ENCODE measurements around the gene CSF2.

The CSF2 gene

DNA sequence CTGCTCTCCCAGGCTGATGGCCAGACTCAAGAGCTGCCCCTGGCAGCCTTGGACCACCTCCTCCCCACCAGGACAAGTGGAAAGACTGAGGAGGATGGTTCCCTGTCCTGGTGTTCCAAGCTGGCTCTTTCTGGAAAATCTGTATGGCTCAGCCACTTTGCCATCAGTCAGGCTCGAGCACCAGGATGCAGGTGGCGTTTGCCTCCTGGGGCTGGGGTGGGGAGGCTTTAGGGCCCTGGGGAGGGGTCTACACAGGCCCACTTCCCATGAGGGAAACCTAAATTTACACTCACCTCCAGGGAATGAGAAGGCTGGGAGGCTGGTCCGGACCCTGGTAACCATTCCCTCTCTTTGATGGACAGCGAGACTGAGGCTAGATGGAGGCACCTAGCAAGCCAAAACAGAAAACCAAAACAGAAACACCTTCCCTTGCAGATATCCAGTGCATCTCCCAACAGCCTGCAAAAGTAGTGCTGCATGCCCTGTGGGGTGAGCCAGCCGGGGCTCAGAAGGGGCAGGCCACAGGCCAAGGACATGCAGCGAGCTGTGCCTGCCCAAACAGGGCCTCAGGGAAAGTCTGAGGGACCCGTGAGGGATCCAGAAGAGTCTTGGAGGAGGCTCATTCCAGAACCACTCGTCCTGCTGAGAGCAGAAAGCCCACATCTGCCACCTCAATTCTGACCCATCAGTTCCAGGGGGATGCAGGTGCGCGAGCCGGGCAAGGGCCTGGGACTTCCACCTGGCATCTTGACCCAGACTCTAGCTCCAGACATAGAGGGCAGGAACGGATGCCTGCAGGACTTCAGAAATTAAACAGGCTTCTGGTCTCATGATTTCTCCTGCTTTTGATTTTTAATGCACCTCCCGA is 5.4 kb upstream of the CSF2 start:
- peak; percentile 8 for DNase-seq
- no peak for ATAC-seq

DNA sequence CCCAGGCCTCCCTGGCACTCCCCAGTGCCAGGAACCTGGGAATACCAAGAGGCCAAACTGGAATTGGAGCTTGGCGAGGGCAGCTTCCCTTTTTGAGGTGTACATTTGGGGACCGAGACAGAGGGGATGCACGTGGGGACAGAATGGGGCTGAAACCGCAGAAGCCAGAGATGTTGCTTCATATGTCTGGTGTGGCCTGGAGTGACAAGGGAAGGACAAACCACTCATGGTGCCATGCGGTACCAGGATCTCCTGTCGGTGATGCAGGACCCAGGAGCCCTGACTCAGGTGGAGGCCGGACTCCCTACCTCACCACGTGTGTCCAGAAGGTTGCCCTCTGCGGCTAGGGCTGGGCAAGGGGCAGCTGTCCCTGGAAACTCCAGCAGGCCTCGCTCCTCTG is 4.0 kb upstream of the CSF2 start:
- DNase-seq (peak; percentile 14), ATAC-seq (no peak)

GRCh38 chr5:132069994-132070393 is 3.6 kb upstream of the CSF2 start:
- ATAC-seq (no peak), DNase-seq (peak; percentile 12)

GRCh38 chr5:132070460-132071337 is 2.9 kb upstream of the CSF2 start:
- ATAC-seq (peak; percentile 76), DNase-seq (peak; percentile 83)

GRCh38 chr5:132071338-132071707 is 2.3 kb upstream of the CSF2 start:
- no peak for DNase-seq
- no peak for ATAC-seq

GRCh38 chr5:132072070-132072469 is 1.5 kb upstream of the CSF2 start:
- no peak for ATAC-seq

DNA sequence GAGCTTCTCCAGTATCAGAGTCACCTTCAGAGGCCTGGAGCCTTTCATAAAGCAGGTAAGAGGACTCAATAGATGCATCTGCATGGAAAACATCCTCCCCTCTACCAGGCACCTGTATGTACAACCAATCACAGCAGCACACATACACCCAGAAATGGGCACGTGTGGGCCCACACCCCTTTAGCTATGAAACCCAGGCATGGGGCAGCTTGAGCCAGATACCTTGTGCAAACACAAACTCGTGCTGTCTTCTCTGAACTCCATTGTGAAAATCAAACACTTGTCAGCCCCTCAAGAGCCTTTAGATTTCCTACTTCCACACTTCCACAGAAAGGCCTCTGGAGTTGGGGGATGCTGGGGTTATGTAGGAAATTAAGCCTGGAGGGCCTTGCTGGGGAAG is 1.1 kb upstream of the CSF2 start:
- ATAC-seq, result no peak
- peak; percentile 9 for DNase-seq

More at GRCh38 chr5:132072070-132072469, 1.5 kb upstream of the CSF2 start:
- DNase-seq, result peak; percentile 6

DNA sequence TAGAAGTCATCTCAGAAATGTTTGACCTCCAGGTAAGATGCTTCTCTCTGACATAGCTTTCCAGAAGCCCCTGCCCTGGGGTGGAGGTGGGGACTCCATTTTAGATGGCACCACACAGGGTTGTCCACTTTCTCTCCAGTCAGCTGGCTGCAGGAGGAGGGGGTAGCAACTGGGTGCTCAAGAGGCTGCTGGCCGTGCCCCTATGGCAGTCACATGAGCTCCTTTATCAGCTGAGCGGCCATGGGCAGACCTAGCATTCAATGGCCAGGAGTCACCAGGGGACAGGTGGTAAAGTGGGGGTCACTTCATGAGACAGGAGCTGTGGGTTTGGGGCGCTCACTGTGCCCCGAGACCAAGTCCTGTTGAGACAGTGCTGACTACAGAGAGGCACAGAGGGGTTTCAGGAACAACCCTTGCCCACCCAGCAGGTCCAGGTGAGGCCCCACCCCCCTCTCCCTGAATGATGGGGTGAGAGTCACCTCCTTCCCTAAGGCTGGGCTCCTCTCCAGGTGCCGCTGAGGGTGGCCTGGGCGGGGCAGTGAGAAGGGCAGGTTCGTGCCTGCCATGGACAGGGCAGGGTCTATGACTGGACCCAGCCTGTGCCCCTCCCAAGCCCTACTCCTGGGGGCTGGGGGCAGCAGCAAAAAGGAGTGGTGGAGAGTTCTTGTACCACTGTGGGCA is 642 bp downstream of the CSF2 start:
- ATAC-seq, result no peak
- DNase-seq, result peak; percentile 35

GRCh38 chr5:132074772-132075718 is 1.5 kb downstream of the CSF2 start:
- ATAC-seq, result peak; percentile 17
- DNase-seq, result peak; percentile 71

DNA sequence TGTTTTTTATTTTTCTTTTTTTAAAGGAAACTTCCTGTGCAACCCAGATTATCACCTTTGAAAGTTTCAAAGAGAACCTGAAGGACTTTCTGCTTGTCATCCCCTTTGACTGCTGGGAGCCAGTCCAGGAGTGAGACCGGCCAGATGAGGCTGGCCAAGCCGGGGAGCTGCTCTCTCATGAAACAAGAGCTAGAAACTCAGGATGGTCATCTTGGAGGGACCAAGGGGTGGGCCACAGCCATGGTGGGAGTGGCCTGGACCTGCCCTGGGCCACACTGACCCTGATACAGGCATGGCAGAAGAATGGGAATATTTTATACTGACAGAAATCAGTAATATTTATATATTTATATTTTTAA is 2.1 kb downstream of the CSF2 start:
- no peak for ATAC-seq
- DNase-seq, result peak; percentile 43

DNA sequence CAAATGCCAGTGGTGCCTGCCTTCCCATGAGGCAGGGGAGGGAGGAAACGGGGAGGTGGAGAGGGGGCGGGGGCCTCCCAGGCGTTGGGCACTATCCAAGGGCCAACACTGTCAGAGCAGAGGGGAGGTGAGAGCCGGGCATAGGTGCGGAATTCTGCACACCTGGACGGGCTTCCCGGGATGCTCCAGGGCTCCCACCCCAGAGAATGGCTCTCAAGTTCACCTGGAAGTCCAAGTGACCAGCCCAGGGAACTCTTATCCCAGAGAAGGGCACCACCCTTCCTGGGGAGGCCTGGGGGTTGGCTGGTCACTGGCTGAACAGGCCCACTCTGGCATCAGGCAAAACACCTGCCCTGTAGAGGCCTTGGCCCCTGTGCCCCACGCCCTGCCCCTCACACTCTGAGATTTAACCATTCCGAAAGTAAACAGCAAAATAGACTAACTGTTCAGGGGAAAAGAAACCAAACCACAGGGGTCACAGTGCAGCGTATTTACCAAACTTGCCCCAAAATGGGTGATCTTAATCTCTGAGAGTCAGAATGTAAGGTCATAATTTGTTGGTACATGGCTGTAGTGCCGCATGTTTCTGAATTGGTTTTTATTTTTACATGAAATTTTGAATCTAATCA is 2.7 kb downstream of the CSF2 start:
- DNase-seq (peak; percentile 63), ATAC-seq (peak; percentile 41)

- ATAC-seq, result peak; percentile 22
Measured at GRCh38 chr5:132076983-132077382, 3.4 kb downstream of the CSF2 start.

DNA sequence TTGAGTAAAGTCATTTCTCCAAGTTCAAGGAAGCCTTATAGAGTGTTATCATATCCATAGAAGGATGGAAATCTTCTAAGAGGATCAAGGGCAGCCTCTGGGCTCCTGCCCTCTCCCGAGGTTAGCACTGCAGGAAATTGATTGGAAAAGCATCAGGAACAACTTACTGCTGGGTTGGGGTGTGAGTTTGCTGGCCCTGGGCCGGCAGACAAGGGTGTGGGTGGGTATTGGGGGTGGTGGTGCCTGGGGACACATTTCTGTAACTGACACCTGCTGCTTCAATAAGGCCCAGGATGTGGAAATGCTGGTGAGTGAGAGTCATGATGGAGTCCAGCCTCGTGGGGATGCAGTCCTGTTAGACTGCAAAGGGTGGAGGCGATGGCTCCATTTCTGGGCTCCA is 5.5 kb downstream of the CSF2 start:
- ATAC-seq, result no peak
- DNase-seq, result no peak

More at GRCh38 chr5:132076983-132077382, 3.4 kb downstream of the CSF2 start:
- peak; percentile 53 for DNase-seq

GRCh38 chr5:132079619-132080018 is 6.0 kb downstream of the CSF2 start:
- ATAC-seq (no peak), DNase-seq (no peak)

GRCh38 chr5:132080595-132080994 is 7.0 kb downstream of the CSF2 start:
- DNase-seq (no peak), ATAC-seq (no peak)

DNA sequence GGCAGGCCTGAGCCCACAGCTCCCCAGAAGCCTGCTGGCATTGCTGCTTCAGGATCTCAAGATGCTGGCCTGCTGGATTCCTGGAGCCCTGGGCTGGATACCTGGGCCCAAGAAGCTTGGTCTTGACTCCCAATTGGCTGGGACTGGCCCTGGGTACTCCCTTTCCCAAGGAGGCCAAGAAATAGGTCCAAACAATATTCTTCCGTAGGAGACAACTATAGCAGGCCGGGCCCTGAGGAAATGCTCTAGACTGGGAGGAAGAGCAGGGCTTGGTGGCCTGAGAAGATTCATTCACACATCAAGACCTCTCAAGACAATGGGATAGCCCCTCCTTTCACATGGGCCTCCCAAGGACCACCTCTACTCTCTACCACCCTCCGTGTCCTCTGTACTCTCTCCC is 7.9 kb downstream of the CSF2 start:
- DNase-seq (no peak), ATAC-seq (no peak)

GRCh38 chr5:132082329-132083023 is 8.9 kb downstream of the CSF2 start:
- DNase-seq (no peak), ATAC-seq (no peak)

- DNase-seq, result peak; percentile 76
- ATAC-seq, result peak; percentile 92
Measured at GRCh38 chr5:132083071-132083678, 9.6 kb downstream of the CSF2 start.

GRCh38 chr5:132085686-132086085 is 12.1 kb downstream of the CSF2 start:
- DNase-seq (no peak), ATAC-seq (no peak)

DNA sequence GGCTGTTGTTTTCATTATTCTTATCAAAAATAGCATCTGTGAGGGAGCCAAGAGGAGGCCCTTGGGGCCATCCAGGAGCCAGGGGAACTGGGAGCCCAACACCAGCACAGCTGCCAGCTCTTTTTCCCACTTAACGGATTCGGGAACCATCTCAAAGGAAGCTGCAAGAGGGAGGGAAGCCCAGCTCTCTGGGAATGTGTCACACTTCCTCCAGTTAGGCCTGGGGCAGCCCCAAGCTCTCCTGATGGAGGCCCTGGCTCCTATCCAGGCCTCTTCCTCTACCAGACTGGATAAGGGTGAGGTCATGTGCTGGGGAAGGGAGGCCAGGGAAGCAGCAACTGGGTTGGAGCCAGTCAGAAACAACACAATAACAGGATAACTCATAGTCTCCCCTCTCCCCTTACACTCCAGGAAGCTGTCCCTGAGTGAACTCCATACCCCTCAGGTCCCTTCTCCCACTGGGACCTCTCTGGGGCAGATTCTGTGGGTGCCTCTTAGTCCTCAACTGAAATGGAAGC is 12.7 kb downstream of the CSF2 start:
- ATAC-seq (no peak), DNase-seq (no peak)
